Caco-2 (cell line): ENCODE measurements around the gene GPHA2. TPM values are rescaled to one million over a fixed set of nuclear protein-coding genes. Genes with fewer than 3 reads are reported as not detected.

ENCODE experiments used
- BruUV-seq: library from RNA; stranded (reverse); fragments of 400-500 nt; replicated peaks from 2 replicates; lab custom pipeline; 2021; lab: Mats Ljungman, UMichigan
- CTCF ChIA-PET: fragments of 300-600 bp; sonication (Branson Sonifier 250); formaldehyde crosslinking; loops from one replicate; lab custom pipeline; 2022; ENCODE audit warnings: antibody characterized with exemption; lab: Charles Lee
- POLR2A ChIA-PET: fragments of 300-600 bp; sonication (Branson Sonifier 250); formaldehyde crosslinking; loops from one replicate; lab custom pipeline; 2022; ENCODE audit warnings: antibody characterized with exemption; lab: Charles Lee
- DNase-seq, 2 experiments: peaks; one replicate each; pipeline versions ENCODE4 v3.0.0 to v3.0.0-alpha.2; 2020 to 2022
- H3K27me3 ChIP-seq: replicated peaks from 2 replicates; pipeline ENCODE4 v1.6.0; 2011; ENCODE audit warnings: low read length; ENCODE audit not compliant: control insufficient read depth, insufficient read depth
- H3K36me3 ChIP-seq: 2 replicates; pipeline ENCODE4 v1.5.1; 2011; ENCODE audit warnings: low read length; ENCODE audit not compliant: control insufficient read depth, insufficient read depth
- H3K4me1 ChIP-seq: fragments of 250-450 bp; sonication (Bioruptor Pico); 2 replicates; pipeline ENCODE4 v1.5.1; 2020; ENCODE audit warnings: mild to moderate bottlenecking
- H3K4me3 ChIP-seq: 2 replicates; pipeline ENCODE4 v1.5.1; 2011; ENCODE audit warnings: low read depth, mild to moderate bottlenecking, control low read depth, low read length
- H3K9me3 ChIP-seq: fragments of 250-450 bp; sonication (Bioruptor Pico); 2 replicates; pipeline ENCODE4 v1.5.1; 2020; ENCODE audit warnings: mild to moderate bottlenecking, moderate library complexity
- H3K27ac Mint-ChIP-seq: one replicate; pipeline ENCODE4 v1.8.0; 2022; ENCODE audit warnings: mixed read lengths; ENCODE audit not compliant: unreplicated experiment
- H3K27me3 Mint-ChIP-seq: one replicate; pipeline ENCODE4 v1.8.0; 2022; ENCODE audit warnings: mixed read lengths; ENCODE audit not compliant: insufficient read depth, unreplicated experiment
- H3K36me3 Mint-ChIP-seq: one replicate; pipeline ENCODE4 v1.8.0; 2022; ENCODE audit warnings: mild to moderate bottlenecking, mixed read lengths; ENCODE audit not compliant: insufficient read depth, unreplicated experiment
- H3K4me1 Mint-ChIP-seq: one replicate; pipeline ENCODE4 v1.8.0; 2022; ENCODE audit warnings: low read depth, mixed read lengths; ENCODE audit not compliant: unreplicated experiment
- H3K4me3 Mint-ChIP-seq: one replicate; pipeline ENCODE4 v1.8.0; 2022; ENCODE audit warnings: mild to moderate bottlenecking, moderate library complexity, mixed read lengths; ENCODE audit not compliant: unreplicated experiment
- H3K9me3 Mint-ChIP-seq: one replicate; pipeline ENCODE4 v1.8.0; 2022; ENCODE audit warnings: mixed read lengths; ENCODE audit not compliant: unreplicated experiment
- intact Hi-C: fragments of 100-400 bp; cut with micrococcal nuclease; formaldehyde crosslinking; loops from one replicate; pipeline ENCODE4 v1.10.0; 2022; ENCODE audit not compliant: unreplicated experiment
- total RNA-seq: library from RNA; stranded (reverse); gene quantifications from 2 replicates; pipeline ENCODE4 v1.2.3, GENCODE V29; 2022
- TF ChIP-seq, protein P1 (sequence below), 2 experiments: fragments of 200-600 bp in 1 of 2; IDR thresholded peaks; 1 replicate in 1 of 2; 2 replicates in 1 of 2; pipeline versions ENCODE4 v1.5.1 to v1.8.0; 2011 to 2022; ENCODE audit warnings: antibody characterized with exemption in 1 of 2, control low read depth in 1 of 2, inconsistent platforms in 1 of 2, low read depth in 1 of 2, low read length in 1 of 2, mild to moderate bottlenecking in 1 of 2, moderate library complexity in 1 of 2; ENCODE audit not compliant: insufficient read depth in 1 of 2, severe bottlenecking in 1 of 2, unreplicated experiment in 1 of 2

The GPHA2 gene
- total RNA-seq, 1 experiment from 2014 or later: not detected

- Mint-ChIP-seq H3K9me3 (no peaks in the 10 kb centered on the region), H3K36me3 (peaks cover 11% of the 10 kb centered on the region), H3K27ac (no peak overlapping the region), H3K4me1 (peaks cover 20% of the 10 kb centered on the region), H3K4me3 (no peak overlapping the region), H3K27me3 (no peaks in the 10 kb centered on the region)
- no peaks in the 10 kb centered on the region for H3K27me3 ChIP-seq
- no TSS peak for BruUV-seq
- H3K4me3 ChIP-seq: no peak overlapping the region
- no peaks in the 10 kb centered on the region for H3K9me3 ChIP-seq
- ChIA-PET POLR2A (no interaction called here), CTCF (no interaction called here)
- no peak for DNase-seq
- intact Hi-C loops: no loop called here
- TF ChIP-seq, protein P1, sequence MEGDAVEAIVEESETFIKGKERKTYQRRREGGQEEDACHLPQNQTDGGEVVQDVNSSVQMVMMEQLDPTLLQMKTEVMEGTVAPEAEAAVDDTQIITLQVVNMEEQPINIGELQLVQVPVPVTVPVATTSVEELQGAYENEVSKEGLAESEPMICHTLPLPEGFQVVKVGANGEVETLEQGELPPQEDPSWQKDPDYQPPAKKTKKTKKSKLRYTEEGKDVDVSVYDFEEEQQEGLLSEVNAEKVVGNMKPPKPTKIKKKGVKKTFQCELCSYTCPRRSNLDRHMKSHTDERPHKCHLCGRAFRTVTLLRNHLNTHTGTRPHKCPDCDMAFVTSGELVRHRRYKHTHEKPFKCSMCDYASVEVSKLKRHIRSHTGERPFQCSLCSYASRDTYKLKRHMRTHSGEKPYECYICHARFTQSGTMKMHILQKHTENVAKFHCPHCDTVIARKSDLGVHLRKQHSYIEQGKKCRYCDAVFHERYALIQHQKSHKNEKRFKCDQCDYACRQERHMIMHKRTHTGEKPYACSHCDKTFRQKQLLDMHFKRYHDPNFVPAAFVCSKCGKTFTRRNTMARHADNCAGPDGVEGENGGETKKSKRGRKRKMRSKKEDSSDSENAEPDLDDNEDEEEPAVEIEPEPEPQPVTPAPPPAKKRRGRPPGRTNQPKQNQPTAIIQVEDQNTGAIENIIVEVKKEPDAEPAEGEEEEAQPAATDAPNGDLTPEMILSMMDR (IDR thresholded peaks at IDR 0.05; ENCODE audit: insufficient read depth in 1 of 2, low read depth in 1 of 2, low read length in 1 of 2, severe bottlenecking in 1 of 2, unreplicated experiment in 1 of 2): no peak
- peaks cover 19% of the 10 kb centered on the region for H3K4me1 ChIP-seq
- no peaks in the 10 kb centered on the region for H3K36me3 ChIP-seq
Measured at GRCh38 chr11:64932324-64932723, 3.4 kb downstream of the GPHA2 start.

- peaks cover 20% of the 10 kb centered on the region for H3K4me1 Mint-ChIP-seq
- POLR2A ChIA-PET: no interaction called here
- no peak overlapping the region for H3K27ac Mint-ChIP-seq
- CTCF ChIA-PET: no interaction called here
- H3K9me3 Mint-ChIP-seq: no peaks in the 10 kb centered on the region
- no peak for DNase-seq
- intact Hi-C loops: no loop called here
- H3K4me3 Mint-ChIP-seq: no peak overlapping the region
- H3K4me1 ChIP-seq: peaks cover 19% of the 10 kb centered on the region
- no TSS peak for BruUV-seq
- H3K4me3 ChIP-seq: no peak overlapping the region
- H3K27me3 ChIP-seq: no peaks in the 10 kb centered on the region
- H3K9me3 ChIP-seq: no peaks in the 10 kb centered on the region
- H3K36me3 ChIP-seq: no peaks in the 10 kb centered on the region
- TF ChIP-seq, protein P1 (IDR thresholded peaks at IDR 0.05; ENCODE audit: insufficient read depth in 1 of 2, low read depth in 1 of 2, low read length in 1 of 2, severe bottlenecking in 1 of 2, unreplicated experiment in 1 of 2): no peak
- H3K27me3 Mint-ChIP-seq: no peaks in the 10 kb centered on the region
- H3K36me3 Mint-ChIP-seq: peaks cover 11% of the 10 kb centered on the region
Measured at GRCh38 chr11:64931290-64931689, 4.4 kb downstream of the GPHA2 start.

DNA sequence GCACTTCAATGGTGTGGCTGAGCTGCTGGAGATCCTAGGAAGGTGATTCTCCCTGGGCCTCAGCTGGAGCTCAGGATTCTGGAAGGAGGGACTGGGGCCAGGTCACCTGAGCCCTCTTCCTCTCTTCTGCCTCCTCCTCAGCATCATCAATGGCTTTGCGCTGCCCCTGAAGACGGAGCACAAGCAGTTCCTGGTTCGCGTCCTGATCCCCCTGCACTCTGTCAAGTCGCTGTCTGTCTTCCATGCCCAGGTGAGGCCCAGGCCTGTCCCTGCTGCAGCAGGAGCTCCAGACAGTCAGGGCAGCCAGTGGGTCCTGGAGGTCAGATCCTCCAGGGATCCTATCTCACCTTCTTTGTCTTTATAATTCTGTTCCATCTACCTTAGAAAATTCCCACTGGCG lies 5.4 kb downstream of the GPHA2 start:
- CTCF ChIA-PET: no interaction called here
- Mint-ChIP-seq H3K36me3 (peaks cover 11% of the 10 kb centered on the region), H3K4me1 (peaks cover 14% of the 10 kb centered on the region), H3K27me3 (no peaks in the 10 kb centered on the region), H3K27ac (no peak overlapping the region), H3K9me3 (no peaks in the 10 kb centered on the region), H3K4me3 (no peak overlapping the region)
- intact Hi-C loops: no loop called here
- Histone ChIP-seq H3K4me1 (peaks cover 13% of the 10 kb centered on the region), H3K36me3 (no peaks in the 10 kb centered on the region), H3K9me3 (no peaks in the 10 kb centered on the region), H3K27me3 (no peaks in the 10 kb centered on the region), H3K4me3 (no peak overlapping the region)
- POLR2A ChIA-PET: no interaction called here
- no TSS peak for BruUV-seq
- TF ChIP-seq, protein P1 (IDR thresholded peaks at IDR 0.05; ENCODE audit: insufficient read depth in 1 of 2, low read depth in 1 of 2, low read length in 1 of 2, severe bottlenecking in 1 of 2, unreplicated experiment in 1 of 2): no peak
- no peak for DNase-seq
